Gastroesophageal sphincter (tissue), 4 donors: ENCODE data around the gene ADAMTS17. TPM values are rescaled to one million over a fixed set of nuclear protein-coding genes. Genes with fewer than 3 reads are reported as not detected.

ENCODE experiments used
- ATAC-seq: fragments of 150-250 bp; one replicate; pipeline ENCODE4 v1.9.1; 2016; ENCODE audit warnings: mild to moderate bottlenecking, moderate library complexity
- H3K27ac ChIP-seq, 4 donors: fragments of 200-600 bp; sonication (generic) in 3 of 4; 1 replicate in 3 of 4; 2 replicates in 1 of 4; pipeline ENCODE4 v1.5.1; 2016 to 2019
- H3K27me3 ChIP-seq: fragments of 200-600 bp; sonication (generic); one replicate; pipeline ENCODE4 v1.5.1; 2019
- H3K36me3 ChIP-seq, 2 donors: fragments of 200-600 bp; sonication (generic); one replicate each; pipeline ENCODE4 v1.5.1; 2019; ENCODE audit warnings: control low read depth in 1 of 2
- H3K4me1 ChIP-seq, 3 donors: fragments of 200-600 bp; sonication (generic); 1 replicate in 2 of 3; 2 replicates in 1 of 3; pipeline ENCODE4 v1.5.1; 2016 to 2019; ENCODE audit warnings: control low read depth in 2 of 3
- H3K4me3 ChIP-seq, 2 donors: fragments of 200-600 bp; sonication (generic); one replicate each; pipeline ENCODE4 v1.5.1; 2019; ENCODE audit warnings: mild to moderate bottlenecking in 1 of 2, moderate library complexity in 1 of 2
- H3K9me3 ChIP-seq, 3 donors: fragments of 200-600 bp; sonication (generic); one replicate each; pipeline ENCODE4 v1.5.1; 2017 to 2019; ENCODE audit warnings: control low read depth in 2 of 3
- CTCF ChIP-seq, 4 experiments: fragments of 200-600 bp in 2 of 4; fragments of 450-650 bp in 2 of 4; sonication (generic) in 1 of 4; IDR thresholded peaks; one replicate each; pipeline ENCODE4 v1.5.1; 2017 to 2019; ENCODE audit warnings: antibody characterized with exemption in 4 of 4, mild to moderate bottlenecking in 2 of 4, moderate library complexity in 2 of 4
- EP300 ChIP-seq: sonication (generic); formaldehyde crosslinking; IDR thresholded peaks from one replicate; pipeline ENCODE4 v1.6.1; 2017; ENCODE audit warnings: antibody characterized with exemption, mild to moderate bottlenecking
- POLR2A ChIP-seq, 2 donors: fragments of 450-650 bp; IDR thresholded peaks; one replicate each; pipeline ENCODE4 v1.6.1; 2017; ENCODE audit warnings: antibody characterized with exemption in 2 of 2, mild to moderate bottlenecking in 2 of 2, moderate library complexity in 1 of 2
- POLR2AphosphoS5 ChIP-seq: sonication (generic); formaldehyde crosslinking; IDR thresholded peaks from one replicate; pipeline ENCODE4 v1.6.1; 2017; ENCODE audit warnings: antibody characterized with exemption
- WGBS, 2 donors: methylation state at CpG; one replicate each; pipeline ENCODE4 v1.1.5; 2018; ENCODE audit warnings: low coverage in 1 of 2; 5-methylcytosine and 5-hydroxymethylcytosine counted together
- total RNA-seq, 4 donors: library from RNA; depleted of rRNA; stranded (reverse); fragments of >200 nt; gene quantifications; one replicate each; pipeline ENCODE4 v1.1.0, GENCODE V29; 2016

Gene ADAMTS17
- total RNA-seq, 4 donors from 2014 or later = 4.9 to 14.0 (median 11.3) TPM

- TF ChIP-seq CTCF (IDR thresholded peaks at IDR 0.05) (no peak), POLR2A (IDR thresholded peaks at IDR 0.05) (no peak), EP300 (no peak), POLR2AphosphoS5 (no peak)
- peaks cover 0 to 20% of the 10 kb centered on the region in 2 donors for H3K36me3 ChIP-seq
- H3K4me3 ChIP-seq = no peak overlapping the region
- no peaks in the 10 kb centered on the region for H3K9me3 ChIP-seq
- no peaks in the 10 kb centered on the region for H3K27me3 ChIP-seq
- 100% methylated on average over 1 of the region's 1 CpG; no CpG with 5 or more reads in 1 of the 2 donors for WGBS, 2 donors
- no peak overlapping the region for H3K27ac ChIP-seq
- ATAC-seq = no peak
- H3K4me1 ChIP-seq = no peaks in the 10 kb centered on the region
Measured at GRCh38 chr15:100253640-100254039, 88.1 kb downstream of the ADAMTS17 start.

- Histone ChIP-seq H3K27ac (no peak overlapping the region), H3K9me3 (no peaks in the 10 kb centered on the region), H3K4me1 (no peaks in the 10 kb centered on the region), H3K36me3 (peaks cover 0 to 16% of the 10 kb centered on the region in 2 donors), H3K4me3 (no peak overlapping the region), H3K27me3 (no peaks in the 10 kb centered on the region)
- TF ChIP-seq EP300 = no peak
- TF ChIP-seq POLR2A (IDR thresholded peaks at IDR 0.05) = no peak
- WGBS, 2 donors = 75 to 87% methylated on average over 3 to 7 of the region's 9 CpGs
- no peak for ATAC-seq
Measured at GRCh38 chr15:100252779-100253417, 88.9 kb downstream of the ADAMTS17 start.

- H3K4me3 ChIP-seq = no peak overlapping the region
- H3K27me3 ChIP-seq = no peaks in the 10 kb centered on the region
- 85% methylated on average over 2 to 7 of the region's 9 CpGs for WGBS, 2 donors
- no peaks in the 10 kb centered on the region for H3K9me3 ChIP-seq
- H3K4me1 ChIP-seq = no peaks in the 10 kb centered on the region
- ATAC-seq = no peak
- H3K27ac ChIP-seq = no peak overlapping the region
- peaks cover 0 to 12% of the 10 kb centered on the region in 2 donors for H3K36me3 ChIP-seq
- TF ChIP-seq POLR2A (IDR thresholded peaks at IDR 0.05) (no peak), EP300 (no peak), POLR2AphosphoS5 (no peak), CTCF (IDR thresholded peaks at IDR 0.05) (no peak)
Measured at GRCh38 chr15:100252359-100252758, 89.4 kb downstream of the ADAMTS17 start.

- H3K4me1 ChIP-seq = no peaks in the 10 kb centered on the region
- H3K36me3 ChIP-seq = no peaks in the 10 kb centered on the region
- no peaks in the 10 kb centered on the region for H3K9me3 ChIP-seq
- H3K27me3 ChIP-seq = no peaks in the 10 kb centered on the region
- no peak overlapping the region for H3K27ac ChIP-seq
- WGBS, 2 donors = 63 to 65% methylated on average over 5 to 10 of the region's 10 CpGs
- TF ChIP-seq POLR2A (IDR thresholded peaks at IDR 0.05) = no peak
- no peak for TF ChIP-seq EP300
- no peak for TF ChIP-seq CTCF (IDR thresholded peaks at IDR 0.05)
- TF ChIP-seq POLR2AphosphoS5 = no peak
- no peak for ATAC-seq
- H3K4me3 ChIP-seq = no peak overlapping the region
Measured at GRCh38 chr15:100250176-100250800, 91.5 kb downstream of the ADAMTS17 start.

- Histone ChIP-seq H3K27me3 (no peaks in the 10 kb centered on the region), H3K4me1 (no peaks in the 10 kb centered on the region), H3K4me3 (no peak overlapping the region), H3K36me3 (peaks cover 0 to 4% of the 10 kb centered on the region in 2 donors), H3K9me3 (no peaks in the 10 kb centered on the region), H3K27ac (no peak overlapping the region)
- WGBS, 2 donors = 96 to 100% methylated on average over 2 to 3 of the region's 9 CpGs
- TF ChIP-seq POLR2AphosphoS5 (no peak), EP300 (no peak), CTCF (IDR thresholded peaks at IDR 0.05) (no peak), POLR2A (IDR thresholded peaks at IDR 0.05) (no peak)
- ATAC-seq = no peak
Measured at GRCh38 chr15:100249096-100249815, 92.5 kb downstream of the ADAMTS17 start.
